GM19238 (cell line): ENCODE data around the gene GMNC.
"Not testable (repeated sequence)": the region's sequence is repeated elsewhere in the genome, so short reads cannot be mapped to it uniquely, and the experiment has no call there.

ENCODE experiments used
- DNase-seq: peaks from one replicate; pipeline ENCODE4 v3.0.0; 2011; ENCODE audit warnings: low spot score; ENCODE audit not compliant: insufficient read length

The GMNC gene, protein sequence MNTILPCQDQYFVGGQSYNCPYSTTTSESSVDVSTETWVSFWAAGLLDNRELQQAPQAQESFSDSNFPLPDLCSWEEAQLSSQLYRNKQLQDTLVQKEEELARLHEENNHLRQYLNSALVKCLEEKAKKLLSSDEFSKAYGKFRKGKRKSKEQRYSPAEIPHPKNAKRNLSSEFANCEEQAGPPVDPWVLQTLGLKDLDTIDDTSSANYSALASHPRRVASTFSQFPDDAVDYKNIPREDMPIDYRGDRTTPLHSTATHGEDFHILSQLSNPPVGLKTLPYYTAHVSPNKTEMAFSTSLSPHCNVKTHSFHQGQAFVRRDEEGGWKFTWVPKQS

DNA sequence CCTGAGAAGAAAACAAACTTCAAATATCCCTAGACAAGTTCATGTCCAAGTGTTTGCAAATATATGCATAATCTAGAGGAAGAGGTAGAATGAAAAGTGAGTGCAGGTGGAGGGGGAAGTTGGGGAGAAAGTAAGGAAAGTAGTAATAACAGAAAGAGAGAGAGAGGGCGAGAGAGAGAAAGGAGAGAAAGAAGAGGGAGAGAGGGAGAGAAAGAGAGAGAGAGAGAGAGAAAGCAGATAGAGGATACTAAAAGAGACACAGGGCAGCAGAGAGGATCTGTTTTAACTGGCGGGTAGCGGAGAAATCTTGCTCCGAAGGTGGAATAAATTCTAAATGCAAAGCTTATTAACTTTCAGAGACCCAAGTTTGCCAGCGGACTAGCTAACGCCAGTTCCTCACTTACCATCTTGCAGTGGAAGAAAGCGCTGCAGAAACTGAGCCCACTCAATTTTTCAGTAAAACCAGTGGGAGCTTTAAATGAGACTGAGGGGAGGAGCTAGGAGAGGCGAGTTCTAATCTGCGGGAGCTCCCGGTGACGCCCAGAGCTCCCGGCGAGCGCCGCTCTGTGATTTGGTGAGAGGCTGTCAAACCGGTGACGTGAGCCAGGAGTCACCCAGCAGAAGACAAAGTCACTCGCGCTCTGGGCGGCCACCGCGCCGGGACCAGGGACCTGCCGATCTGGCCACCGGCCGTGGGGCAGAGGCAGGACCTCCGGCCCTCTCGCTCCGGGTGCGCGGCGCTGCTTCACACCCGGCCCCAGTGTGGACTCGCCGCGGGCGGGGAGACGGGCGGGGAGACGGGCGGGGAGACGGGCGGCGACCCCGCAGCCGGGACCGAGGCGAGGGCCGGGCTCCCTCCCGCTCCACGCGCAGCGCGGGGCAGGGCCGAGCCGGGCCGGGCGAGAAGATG is at the start of gene GMNC:
Gene GMNC (minus strand): TSS at position 486 of the 910 bp plus-strand sequence. CDS start 79 bp downstream, at position 407.
- DNase-seq: no peak

DNA sequence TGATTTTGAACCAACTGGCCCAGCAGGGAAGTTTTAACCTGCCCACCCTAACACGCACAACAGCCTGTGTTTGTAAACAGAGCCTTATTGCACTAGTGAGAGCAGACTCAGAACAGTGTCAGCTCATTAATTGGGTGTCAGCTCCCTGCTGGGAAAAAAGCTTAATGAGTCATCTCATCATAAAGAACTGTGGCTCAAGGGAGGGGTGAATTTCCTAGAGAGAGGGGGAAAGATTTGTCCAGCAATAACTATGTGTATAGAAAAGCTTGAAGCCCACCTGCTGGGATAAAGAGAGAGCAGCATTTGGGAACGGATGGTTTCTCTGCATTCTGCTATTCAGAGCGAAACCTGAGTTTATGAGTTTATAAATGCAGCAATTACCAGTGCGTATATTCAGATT is 48.9 kb upstream of the GMNC start:
- DNase-seq: no peak

GRCh38 chr3:190909908-190910307 is 47.4 kb upstream of the GMNC start:
- DNase-seq: no peak

- no peak for DNase-seq
Measured at GRCh38 chr3:190903156-190903555, 40.7 kb upstream of the GMNC start.

DNA sequence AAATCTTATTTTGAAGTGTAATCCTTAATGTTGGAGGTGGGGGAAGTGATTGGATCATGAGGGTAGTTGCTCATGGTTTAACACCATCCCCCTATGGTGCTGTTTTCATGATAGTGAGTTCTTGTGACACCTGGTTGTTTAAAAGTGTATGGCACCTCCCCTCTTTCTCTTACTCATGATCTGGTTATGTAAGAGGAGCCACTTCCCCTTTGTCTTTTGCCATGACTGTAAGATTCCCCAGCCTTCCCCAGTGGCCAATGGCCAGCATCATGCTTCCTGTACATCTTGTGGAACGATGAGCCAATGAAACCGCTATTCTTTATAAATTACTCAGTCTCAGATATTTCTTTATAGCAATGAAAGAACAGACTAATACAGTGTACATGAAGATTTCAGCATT is 39.8 kb upstream of the GMNC start:
- DNase-seq: no peak

GRCh38 chr3:190892395-190892902 is 30.0 kb upstream of the GMNC start:
- DNase-seq: no peak

DNA sequence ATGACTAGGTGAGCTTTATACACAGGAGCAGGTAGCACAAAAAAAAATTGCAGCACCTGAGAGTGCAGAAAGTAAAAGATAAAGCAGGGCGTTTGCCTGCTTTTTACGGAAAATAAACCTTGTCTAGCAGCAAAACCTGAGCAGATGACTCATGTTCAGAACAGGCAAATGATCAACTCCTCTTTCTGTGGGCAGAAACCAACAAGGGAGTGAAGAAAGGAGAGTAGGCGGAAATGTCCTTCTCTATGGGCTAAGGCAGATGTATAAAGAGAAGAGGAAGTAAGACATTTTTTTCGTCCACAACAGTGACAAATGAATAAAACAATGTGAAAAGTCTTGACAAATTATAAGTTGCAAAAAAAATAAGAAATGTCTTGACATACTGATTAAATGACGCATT is 24.5 kb upstream of the GMNC start:
- no peak for DNase-seq

GRCh38 chr3:190883973-190884832 is 21.7 kb upstream of the GMNC start:
- no peak for DNase-seq

DNA sequence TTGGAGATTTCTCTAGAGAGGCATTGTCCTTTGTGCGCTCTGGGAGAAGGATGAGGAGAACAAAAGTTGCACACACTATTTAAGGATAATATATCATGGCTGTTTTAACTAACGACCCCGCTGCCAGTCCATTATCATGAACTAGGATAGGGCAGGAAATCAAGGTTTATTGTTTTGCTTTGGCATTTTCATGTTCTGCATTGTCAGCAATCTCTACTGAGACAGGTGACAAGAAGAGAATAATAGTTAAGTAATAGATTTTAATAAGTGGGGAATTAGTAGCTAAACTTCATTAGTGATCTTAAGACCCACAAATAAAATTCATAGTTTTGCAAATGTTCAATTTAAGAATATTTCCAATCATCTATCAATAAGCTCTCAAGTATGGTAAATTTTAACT is 20.6 kb upstream of the GMNC start:
- DNase-seq: no peak

GRCh38 chr3:190877925-190878324 is 15.4 kb upstream of the GMNC start:
- no peak for DNase-seq

GRCh38 chr3:190876433-190876832 is 13.9 kb upstream of the GMNC start:
- DNase-seq: not testable (repeated sequence)

DNA sequence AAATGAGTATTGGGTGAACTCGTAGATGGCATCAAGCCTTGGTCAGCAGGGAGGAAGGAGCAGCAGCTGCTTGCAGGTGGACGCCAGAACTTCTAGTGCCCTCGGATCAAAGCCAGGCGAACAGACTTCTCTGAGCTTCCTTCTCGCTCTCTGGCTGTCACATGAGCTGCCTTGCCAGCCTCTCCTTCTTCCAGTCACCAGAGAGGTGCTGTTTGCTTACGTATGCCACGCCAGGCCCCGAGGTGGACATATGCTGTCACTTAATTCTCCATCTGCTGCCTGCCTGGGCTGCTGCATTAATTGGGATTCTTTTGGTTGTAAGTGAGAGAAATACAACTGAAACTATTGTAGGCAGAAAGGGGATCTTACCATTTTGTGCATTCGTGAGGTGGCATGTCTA is 12.6 kb upstream of the GMNC start:
- DNase-seq: not testable (repeated sequence)

DNA sequence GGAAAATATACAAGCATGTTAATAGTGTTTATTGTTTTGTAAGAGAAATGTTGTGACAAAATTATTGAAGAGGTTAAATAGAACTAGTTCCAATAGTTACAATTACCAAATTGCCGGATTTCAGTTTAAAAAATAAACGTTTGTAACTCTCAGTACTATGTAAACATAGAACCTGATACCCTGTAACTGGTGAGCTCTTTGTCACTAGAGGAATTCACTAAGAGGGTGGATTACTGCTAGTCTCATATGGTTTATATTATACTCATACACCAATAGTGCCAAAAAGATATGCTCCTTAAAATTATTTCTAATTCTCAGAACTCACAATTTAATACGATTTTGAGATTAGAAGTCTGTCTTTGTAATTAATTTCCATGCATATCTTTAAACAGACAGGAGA is 7.6 kb upstream of the GMNC start:
- no peak for DNase-seq

DNA sequence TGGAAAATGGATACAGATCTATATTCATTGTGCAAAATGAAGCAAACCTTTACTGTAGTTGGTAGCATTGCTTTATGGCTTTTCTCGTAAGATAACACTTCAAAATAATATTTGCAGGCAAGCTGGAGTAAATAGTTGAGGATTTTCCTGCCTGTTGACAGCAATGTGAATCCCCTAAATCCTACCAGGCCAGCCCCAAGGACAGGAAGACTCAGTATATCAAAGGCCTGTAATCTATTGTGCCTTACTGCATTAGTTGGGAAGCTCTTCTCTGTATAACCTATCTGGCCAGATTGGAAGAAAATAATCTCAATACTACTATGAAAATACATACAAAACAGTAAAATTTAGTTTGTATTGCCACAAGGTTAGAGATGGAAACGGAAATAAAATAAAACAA is 4.6 kb upstream of the GMNC start:
- no peak for DNase-seq

DNA sequence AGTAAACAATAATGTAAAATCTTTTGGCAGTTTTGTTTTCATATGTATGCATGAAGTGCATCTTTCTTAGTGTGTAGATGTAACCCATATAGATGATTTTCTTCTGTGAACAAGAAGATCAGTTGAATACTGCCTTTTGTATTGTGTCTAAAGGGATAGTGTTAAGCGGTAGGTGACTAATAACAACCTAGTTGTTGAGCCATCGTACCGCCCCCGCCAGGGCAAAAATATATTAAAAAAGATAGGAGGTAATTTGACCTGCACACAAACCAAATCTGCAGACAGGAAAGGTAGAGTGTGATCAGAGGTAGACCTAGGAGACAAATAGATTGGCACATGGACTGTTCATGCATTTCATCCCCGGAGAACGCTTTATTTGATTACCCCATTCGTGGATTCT is 3.3 kb upstream of the GMNC start:
- DNase-seq: no peak

GRCh38 chr3:190865419-190865818 is 2.9 kb upstream of the GMNC start:
- no peak for DNase-seq

DNA sequence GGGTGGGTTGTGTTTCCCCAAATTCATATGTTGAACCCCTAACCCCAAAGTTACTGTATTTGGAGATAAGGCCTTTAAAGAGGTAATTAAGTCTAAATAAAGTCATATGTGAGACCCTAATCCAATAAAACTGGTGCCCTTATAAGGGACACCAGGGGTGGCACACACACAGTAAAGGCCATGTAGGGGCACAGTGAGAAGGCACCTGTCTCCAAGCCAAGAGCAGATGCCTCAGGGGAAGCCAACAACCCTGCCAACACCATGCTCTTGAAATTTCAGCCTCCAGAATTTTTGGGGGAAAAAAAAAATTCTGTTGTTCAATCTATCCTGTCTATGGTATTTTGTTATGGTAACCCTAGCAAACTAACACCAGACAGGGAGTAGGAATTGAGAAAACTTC is 1.5 kb upstream of the GMNC start:
- DNase-seq: no peak

DNA sequence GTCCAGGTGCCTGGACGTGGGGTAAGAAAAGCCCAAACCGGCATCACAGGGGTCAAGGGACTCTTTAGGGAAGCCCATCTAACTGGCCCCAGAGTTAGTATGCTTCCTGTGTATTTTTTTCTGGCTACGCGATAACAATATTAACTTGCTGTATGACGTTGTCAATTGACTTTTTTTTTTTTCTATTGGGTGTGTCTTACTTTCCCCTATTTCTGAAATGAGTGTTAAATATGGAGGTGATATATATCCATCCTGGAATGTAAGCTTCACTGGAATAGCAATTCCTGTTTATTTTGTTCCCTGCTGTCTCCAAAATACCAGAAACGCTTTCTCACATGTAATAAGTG is 598 bp upstream of the GMNC start:
- no peak for DNase-seq

DNA sequence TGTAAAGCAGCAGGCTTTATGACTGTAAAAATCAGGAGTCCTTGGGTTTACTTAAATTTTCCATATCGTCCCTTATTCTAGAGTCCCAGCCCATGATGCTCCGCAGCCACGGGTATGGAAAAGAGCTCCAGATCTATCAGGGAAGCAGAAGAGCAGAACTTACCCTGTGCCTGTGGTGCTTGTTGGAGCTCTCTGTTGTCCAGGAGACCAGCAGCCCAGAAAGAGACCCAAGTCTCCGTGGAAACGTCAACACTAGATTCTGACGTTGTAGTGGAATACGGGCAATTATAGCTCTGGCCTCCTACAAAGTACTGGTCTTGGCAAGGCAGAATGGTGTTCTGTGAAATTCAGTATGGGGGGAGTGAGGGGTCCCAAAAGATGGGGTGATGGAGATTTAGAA is 2.0 kb downstream of the GMNC start:
- DNase-seq: no peak

GRCh38 chr3:190855151-190855550 is 7.3 kb downstream of the GMNC start:
- DNase-seq: no peak

GRCh38 chr3:190854062-190854461 is 8.4 kb downstream of the GMNC start:
- no peak for DNase-seq

DNA sequence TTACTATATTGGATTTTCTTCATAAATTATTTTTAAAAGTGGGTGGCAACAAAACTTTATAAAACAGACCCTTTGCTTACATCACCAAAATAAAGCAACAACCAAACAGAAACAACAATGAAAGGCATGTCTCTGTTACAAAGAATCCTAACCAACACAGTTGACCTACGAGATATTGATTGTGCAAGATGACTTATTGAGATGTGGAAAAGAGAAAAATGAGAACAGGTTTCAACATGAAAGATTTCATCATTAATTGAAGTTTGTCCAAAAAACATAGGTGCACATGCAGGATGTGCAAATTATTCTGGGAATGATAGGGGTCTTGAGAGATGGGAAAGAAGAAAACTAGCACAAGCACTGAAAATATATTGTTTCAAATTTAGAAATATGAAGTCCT is 9.0 kb downstream of the GMNC start:
- DNase-seq: no peak
